OCI-LY1 (cell line): ENCODE measurements around the gene PLAAT5.

Experiments used
- H2AFZ ChIP-seq: fragments of 200-600 bp; sonication (generic), shearing (Covaris generic); 2 replicates; pipeline ENCODE4 v1.6.0; 2014; ENCODE audit warnings: antibody characterized with exemption, mild to moderate bottlenecking, low read length
- H3F3A ChIP-seq: fragments of 200-600 bp; sonication (generic), shearing (Covaris generic); 2 replicates; pipeline ENCODE4 v1.6.0; 2014; ENCODE audit warnings: mild to moderate bottlenecking, antibody characterized with exemption, low read length, moderate library complexity; ENCODE audit not compliant: insufficient read depth
- H3K27ac ChIP-seq: fragments of 200-600 bp; sonication (generic); 2 replicates; pipeline ENCODE4 v1.5.1; 2014; ENCODE audit warnings: low read length, mixed run types, mild to moderate bottlenecking, low read depth; ENCODE audit not compliant: poor library complexity, severe bottlenecking
- H3K27me3 ChIP-seq: fragments of 200-600 bp; sonication (generic); 2 replicates; pipeline ENCODE4 v1.6.0; 2014; ENCODE audit warnings: antibody characterized with exemption, mild to moderate bottlenecking, low read length, moderate library complexity; ENCODE audit not compliant: insufficient read depth
- H3K36me3 ChIP-seq: fragments of 200-600 bp; sonication (generic); 2 replicates; pipeline ENCODE4 v1.6.1; 2014; ENCODE audit warnings: mild to moderate bottlenecking, antibody characterized with exemption, low read length, moderate library complexity, mixed read lengths; ENCODE audit not compliant: insufficient read depth
- H3K4me1 ChIP-seq: fragments of 200-600 bp; sonication (generic); 2 replicates; pipeline ENCODE4 v1.5.1; 2014; ENCODE audit warnings: mild to moderate bottlenecking, low read length, moderate library complexity; ENCODE audit not compliant: insufficient read depth, severe bottlenecking
- H3K4me2 ChIP-seq: fragments of 200-600 bp; sonication (generic), shearing (Covaris generic); 2 replicates; pipeline ENCODE4 v1.6.1; 2014; ENCODE audit warnings: low read length
- H3K4me3 ChIP-seq: fragments of 200-600 bp; sonication (generic); 2 replicates; pipeline ENCODE4 v1.5.1; 2014; ENCODE audit warnings: low read length, low read depth, mild to moderate bottlenecking, mixed read lengths; ENCODE audit not compliant: poor library complexity, severe bottlenecking
- H3K79me2 ChIP-seq: fragments of 200-600 bp; shearing (Covaris generic); 2 replicates; pipeline ENCODE4 v1.6.1; 2016; ENCODE audit warnings: mixed run types, low read length, mixed read lengths; ENCODE audit not compliant: insufficient read depth
- H3K9ac ChIP-seq: fragments of 200-600 bp; sonication (generic), shearing (Covaris generic); 2 replicates; pipeline ENCODE4 v1.6.1; 2014; ENCODE audit warnings: mild to moderate bottlenecking, low read length, mixed read lengths
- H3K9me2 ChIP-seq: fragments of 200-600 bp; sonication (generic), shearing (Covaris generic); 2 replicates; pipeline ENCODE4 v1.6.1; 2014; ENCODE audit warnings: low read depth, mild to moderate bottlenecking, low read length, mixed read lengths
- H3K9me3 ChIP-seq: fragments of 200-600 bp; shearing (Covaris generic); 2 replicates; pipeline ENCODE4 v1.6.1; 2014; ENCODE audit warnings: low read length, mixed read lengths
- H4K20me1 ChIP-seq: fragments of 200-600 bp; sonication (generic), shearing (Covaris generic); 2 replicates; pipeline ENCODE4 v1.6.0; 2016; ENCODE audit warnings: mild to moderate bottlenecking, low read length; ENCODE audit not compliant: insufficient read depth
- EZH2 ChIP-seq: fragments of 200-600 bp; sonication (generic), shearing (Covaris generic); IDR thresholded peaks from 2 replicates; pipeline ENCODE4 v1.8.0; 2017; ENCODE audit warnings: borderline replicate concordance, mixed run types, mild to moderate bottlenecking, antibody characterized with exemption, low read length, moderate library complexity, mixed read lengths
- TF ChIP-seq, protein P1 (sequence below): fragments of 200-600 bp; sonication (generic), shearing (Covaris generic); IDR thresholded peaks from 2 replicates; pipeline ENCODE4 v1.5.1; 2017; ENCODE audit warnings: mild to moderate bottlenecking, antibody characterized with exemption, low read length, moderate library complexity, mixed read lengths

The PLAAT5 gene

DNA sequence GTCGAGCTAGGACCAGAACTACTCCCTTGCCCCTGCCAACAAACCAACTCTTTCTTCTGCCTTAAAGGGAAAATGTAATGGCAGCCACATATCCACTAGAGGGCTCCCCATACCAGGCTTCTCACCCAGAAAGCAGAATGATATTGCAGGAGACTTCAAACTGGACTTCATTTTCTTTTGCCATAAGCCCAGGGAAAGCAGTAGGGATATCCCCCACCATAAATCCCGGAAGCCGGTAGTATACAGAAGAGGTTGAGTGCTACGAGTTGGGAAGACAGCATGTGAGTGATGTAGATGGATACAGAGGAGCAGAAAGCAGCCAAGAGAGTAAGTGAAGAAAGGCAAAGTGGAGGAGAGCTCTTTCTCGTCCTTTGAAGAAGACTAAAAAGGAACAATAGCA lies 12.1 kb downstream of the PLAAT5 start:
- no peak overlapping the region for H2AFZ ChIP-seq
- TF ChIP-seq, protein P1, sequence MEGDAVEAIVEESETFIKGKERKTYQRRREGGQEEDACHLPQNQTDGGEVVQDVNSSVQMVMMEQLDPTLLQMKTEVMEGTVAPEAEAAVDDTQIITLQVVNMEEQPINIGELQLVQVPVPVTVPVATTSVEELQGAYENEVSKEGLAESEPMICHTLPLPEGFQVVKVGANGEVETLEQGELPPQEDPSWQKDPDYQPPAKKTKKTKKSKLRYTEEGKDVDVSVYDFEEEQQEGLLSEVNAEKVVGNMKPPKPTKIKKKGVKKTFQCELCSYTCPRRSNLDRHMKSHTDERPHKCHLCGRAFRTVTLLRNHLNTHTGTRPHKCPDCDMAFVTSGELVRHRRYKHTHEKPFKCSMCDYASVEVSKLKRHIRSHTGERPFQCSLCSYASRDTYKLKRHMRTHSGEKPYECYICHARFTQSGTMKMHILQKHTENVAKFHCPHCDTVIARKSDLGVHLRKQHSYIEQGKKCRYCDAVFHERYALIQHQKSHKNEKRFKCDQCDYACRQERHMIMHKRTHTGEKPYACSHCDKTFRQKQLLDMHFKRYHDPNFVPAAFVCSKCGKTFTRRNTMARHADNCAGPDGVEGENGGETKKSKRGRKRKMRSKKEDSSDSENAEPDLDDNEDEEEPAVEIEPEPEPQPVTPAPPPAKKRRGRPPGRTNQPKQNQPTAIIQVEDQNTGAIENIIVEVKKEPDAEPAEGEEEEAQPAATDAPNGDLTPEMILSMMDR: peak; percentile 95
- no peak for TF ChIP-seq EZH2

GRCh38 chr11:63476618-63477017 lies 14.3 kb downstream of the PLAAT5 start:
- Histone ChIP-seq H3K4me3 (no peak overlapping the region), H4K20me1 (no peaks in the 10 kb centered on the region), H2AFZ (no peak overlapping the region), H3K27me3 (no peaks in the 10 kb centered on the region), H3K9me2 (no peaks in the 10 kb centered on the region), H3K36me3 (no peaks in the 10 kb centered on the region), H3K4me2 (no peak overlapping the region), H3K9me3 (no peaks in the 10 kb centered on the region), H3K4me1 (no peaks in the 10 kb centered on the region), H3K27ac (no peak overlapping the region), H3K9ac (no peak overlapping the region), H3K79me2 (no peaks in the 10 kb centered on the region), H3F3A (no peaks in the 10 kb centered on the region)
- TF ChIP-seq, protein P1: no peak
- TF ChIP-seq EZH2: no peak

More for the DNA sequence above, 12.1 kb downstream of the PLAAT5 start:
- H3K4me3 ChIP-seq: no peak overlapping the region
- no peaks in the 10 kb centered on the region for H3F3A ChIP-seq
- no peak overlapping the region for H3K27ac ChIP-seq
- H4K20me1 ChIP-seq: no peaks in the 10 kb centered on the region
- no peaks in the 10 kb centered on the region for H3K9me3 ChIP-seq
- H3K9ac ChIP-seq: no peak overlapping the region
- H3K4me1 ChIP-seq: no peaks in the 10 kb centered on the region
- H3K9me2 ChIP-seq: no peaks in the 10 kb centered on the region
- no peaks in the 10 kb centered on the region for H3K79me2 ChIP-seq
- H3K27me3 ChIP-seq: no peaks in the 10 kb centered on the region
- no peaks in the 10 kb centered on the region for H3K36me3 ChIP-seq
- no peak overlapping the region for H3K4me2 ChIP-seq

GRCh38 chr11:63472372-63472771 lies 18.6 kb downstream of the PLAAT5 start:
- Histone ChIP-seq H2AFZ (no peak overlapping the region), H3K4me3 (no peak overlapping the region), H3K9ac (no peak overlapping the region), H3K4me1 (no peaks in the 10 kb centered on the region), H3K79me2 (no peaks in the 10 kb centered on the region), H3K27ac (no peak overlapping the region), H3K27me3 (no peaks in the 10 kb centered on the region), H4K20me1 (no peaks in the 10 kb centered on the region), H3K4me2 (no peak overlapping the region), H3K36me3 (no peaks in the 10 kb centered on the region), H3K9me3 (no peaks in the 10 kb centered on the region), H3F3A (no peaks in the 10 kb centered on the region), H3K9me2 (no peaks in the 10 kb centered on the region)
- TF ChIP-seq, protein P1: no peak
